Smooth muscle cell (in vitro differentiated cells): ENCODE measurements around the gene CREG1. TPM values are rescaled to one million over a fixed set of nuclear protein-coding genes. Genes with fewer than 3 reads are reported as not detected.
"Not testable (repeated sequence)": the region's sequence is repeated elsewhere in the genome, so short reads cannot be mapped to it uniquely, and the experiment has no call there.

Experiments used
- DNase-seq: peaks from one replicate; lab custom pipeline; 2025; ENCODE audit not compliant: unreplicated experiment; lab: John Stamatoyannopoulos, UW
- H2AFZ ChIP-seq: fragments of 200-600 bp; sonication (generic); 2 replicates; pipeline ENCODE4 v1.6.0; 2016; ENCODE audit warnings: antibody characterized with exemption, low read depth, mild to moderate bottlenecking
- H3F3A ChIP-seq: fragments of 200-600 bp; sonication (generic); 2 replicates; pipeline ENCODE4 v1.6.0; 2017; ENCODE audit warnings: antibody characterized with exemption, low read depth
- H3K27ac ChIP-seq: fragments of 200-600 bp; sonication (generic); 2 replicates; pipeline ENCODE4 v1.5.1; 2016; ENCODE audit warnings: low read depth, mild to moderate bottlenecking
- H3K27me3 ChIP-seq: fragments of 200-600 bp; sonication (generic); 2 replicates; pipeline ENCODE4 v1.6.1; 2016; ENCODE audit warnings: low read depth, mild to moderate bottlenecking
- H3K36me3 ChIP-seq: fragments of 200-600 bp; sonication (generic); 2 replicates; pipeline ENCODE4 v1.5.1; 2016; ENCODE audit warnings: low read depth
- H3K4me1 ChIP-seq: fragments of 200-600 bp; sonication (generic); 2 replicates; pipeline ENCODE4 v1.5.1; 2016; ENCODE audit warnings: low read depth
- H3K4me2 ChIP-seq: fragments of 200-600 bp; sonication (generic); 2 replicates; pipeline ENCODE4 v1.6.0; 2016; ENCODE audit warnings: mild to moderate bottlenecking
- H3K4me3 ChIP-seq: fragments of 200-600 bp; sonication (generic); 2 replicates; pipeline ENCODE4 v1.5.1; 2016; ENCODE audit warnings: mild to moderate bottlenecking
- H3K79me2 ChIP-seq: fragments of 200-600 bp; sonication (generic); 2 replicates; pipeline ENCODE4 v1.6.0; 2016; ENCODE audit warnings: low read depth, mild to moderate bottlenecking
- H3K9ac ChIP-seq: fragments of 200-600 bp; sonication (generic); 2 replicates; pipeline ENCODE4 v1.6.0; 2016; ENCODE audit warnings: low read depth
- H3K9me3 ChIP-seq: fragments of 200-600 bp; sonication (generic); replicated peaks from 2 replicates; pipeline ENCODE4 v1.5.1; 2016; ENCODE audit warnings: low read depth
- H4K20me1 ChIP-seq: fragments of 200-600 bp; sonication (generic); 2 replicates; pipeline ENCODE4 v1.6.0; 2016; ENCODE audit warnings: low read depth
- WGBS: methylation state at CpG from one replicate; pipeline ENCODE4 v1.1.7; 2016; ENCODE audit warnings: low lambda C conversion rate; 5-methylcytosine and 5-hydroxymethylcytosine counted together
- polyA plus RNA-seq: library from polyadenylated mRNA; unstranded; fragments of >200 nt; fragmentation: Nextera tagmentation; extraction: Ambion mirVana; gene quantifications from 2 replicates; pipeline ENCODE4 v1.2.1, GENCODE V29; 2016
- total RNA-seq: library from RNA; depleted of rRNA; stranded (reverse); fragments of >200 nt; gene quantifications from 2 replicates; pipeline ENCODE4 v1.2.3, GENCODE V29; 2014
- TF ChIP-seq, protein P1 (sequence below): fragments of 200-600 bp; sonication (generic); IDR thresholded peaks from 2 replicates; pipeline ENCODE4 v1.5.1; 2017; ENCODE audit warnings: borderline replicate concordance, mild to moderate bottlenecking, antibody characterized with exemption; ENCODE audit not compliant: insufficient read depth, poor library complexity, severe bottlenecking

The CREG1 gene
- total and polyA plus RNA-seq, 2 experiments from 2014 or later: 43.1 to 80.0 TPM

DNA sequence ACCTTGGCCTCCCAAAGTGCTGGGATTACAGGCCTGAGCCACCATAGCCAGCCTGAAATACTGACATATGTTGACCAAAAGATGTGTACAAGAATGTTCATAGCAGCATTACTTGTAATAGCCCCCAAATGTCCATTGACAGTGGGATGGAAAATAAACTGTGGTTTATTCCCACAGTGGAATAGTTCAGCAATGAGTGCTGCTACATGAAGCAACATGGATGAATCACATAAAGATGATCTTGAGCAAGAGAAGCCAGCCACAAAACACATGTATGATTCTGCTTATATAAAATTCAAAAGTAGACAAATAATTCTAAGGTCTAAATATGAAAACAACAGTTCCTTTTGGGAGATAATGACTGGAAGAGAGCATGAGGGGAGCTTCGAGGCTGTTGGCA, 9.1 kb upstream of the CREG1 start:
- Histone ChIP-seq H3K4me1 (no peaks in the 10 kb centered on the region), H3K79me2 (no peaks in the 10 kb centered on the region), H3K9ac (no peak overlapping the region), H3K27me3 (no peaks in the 10 kb centered on the region), H4K20me1 (no peaks in the 10 kb centered on the region), H3K27ac (no peak overlapping the region), H3K9me3 (no peaks in the 10 kb centered on the region), H3F3A (no peaks in the 10 kb centered on the region), H3K4me2 (no peak overlapping the region), H3K36me3 (no peaks in the 10 kb centered on the region), H3K4me3 (no peak overlapping the region), H2AFZ (no peak overlapping the region)
- TF ChIP-seq, protein P1, sequence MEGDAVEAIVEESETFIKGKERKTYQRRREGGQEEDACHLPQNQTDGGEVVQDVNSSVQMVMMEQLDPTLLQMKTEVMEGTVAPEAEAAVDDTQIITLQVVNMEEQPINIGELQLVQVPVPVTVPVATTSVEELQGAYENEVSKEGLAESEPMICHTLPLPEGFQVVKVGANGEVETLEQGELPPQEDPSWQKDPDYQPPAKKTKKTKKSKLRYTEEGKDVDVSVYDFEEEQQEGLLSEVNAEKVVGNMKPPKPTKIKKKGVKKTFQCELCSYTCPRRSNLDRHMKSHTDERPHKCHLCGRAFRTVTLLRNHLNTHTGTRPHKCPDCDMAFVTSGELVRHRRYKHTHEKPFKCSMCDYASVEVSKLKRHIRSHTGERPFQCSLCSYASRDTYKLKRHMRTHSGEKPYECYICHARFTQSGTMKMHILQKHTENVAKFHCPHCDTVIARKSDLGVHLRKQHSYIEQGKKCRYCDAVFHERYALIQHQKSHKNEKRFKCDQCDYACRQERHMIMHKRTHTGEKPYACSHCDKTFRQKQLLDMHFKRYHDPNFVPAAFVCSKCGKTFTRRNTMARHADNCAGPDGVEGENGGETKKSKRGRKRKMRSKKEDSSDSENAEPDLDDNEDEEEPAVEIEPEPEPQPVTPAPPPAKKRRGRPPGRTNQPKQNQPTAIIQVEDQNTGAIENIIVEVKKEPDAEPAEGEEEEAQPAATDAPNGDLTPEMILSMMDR: no peak
- DNase-seq: no peak
- WGBS: 93% methylated on average over 1 of the region's 1 CpG

DNA sequence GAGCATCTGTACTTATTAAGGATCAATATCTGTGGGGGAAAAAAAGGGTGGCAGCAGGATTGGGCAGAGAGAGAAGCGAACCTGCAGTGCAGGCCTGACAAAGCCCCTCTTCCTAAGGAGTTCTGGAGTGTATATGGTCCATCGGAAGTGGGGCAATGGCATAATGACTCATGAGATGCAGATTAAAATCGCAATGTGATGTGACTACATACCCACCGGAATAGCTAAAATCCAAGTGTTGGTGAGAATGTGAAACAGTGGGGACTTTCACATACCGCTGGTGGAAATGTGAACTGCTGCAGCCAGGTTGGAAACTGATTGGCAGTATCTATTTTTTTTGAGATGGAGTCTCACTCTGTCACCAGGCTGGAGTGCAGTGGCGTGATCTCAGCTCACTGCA, 8.2 kb upstream of the CREG1 start:
- Histone ChIP-seq H3K27me3 (no peaks in the 10 kb centered on the region), H2AFZ (no peak overlapping the region), H4K20me1 (no peaks in the 10 kb centered on the region), H3K4me1 (no peaks in the 10 kb centered on the region), H3K36me3 (no peaks in the 10 kb centered on the region), H3K27ac (no peak overlapping the region), H3K4me3 (no peak overlapping the region), H3K79me2 (no peaks in the 10 kb centered on the region), H3K9me3 (no peaks in the 10 kb centered on the region), H3K4me2 (no peak overlapping the region), H3F3A (no peaks in the 10 kb centered on the region), H3K9ac (no peak overlapping the region)
- WGBS: 92% methylated on average over 6 of the region's 6 CpGs
- no peak for DNase-seq
- TF ChIP-seq, protein P1: no peak

GRCh38 chr1:167555971-167556714, 2.6 kb upstream of the CREG1 start:
- Histone ChIP-seq H3K4me2 (no peak overlapping the region), H3K27me3 (no peaks in the 10 kb centered on the region), H2AFZ (no peak overlapping the region), H3K79me2 (no peaks in the 10 kb centered on the region), H3K4me3 (no peak overlapping the region), H3K9ac (no peak overlapping the region), H3K27ac (no peak overlapping the region), H4K20me1 (no peaks in the 10 kb centered on the region), H3F3A (no peaks in the 10 kb centered on the region), H3K36me3 (no peaks in the 10 kb centered on the region), H3K4me1 (peaks cover 12% of the 10 kb centered on the region), H3K9me3 (no peaks in the 10 kb centered on the region)
- 9% methylated on average over 5 of the region's 5 CpGs for WGBS
- TF ChIP-seq, protein P1: peak; percentile 86
- DNase-seq: peak; percentile 8

GRCh38 chr1:167555072-167555471, 1.5 kb upstream of the CREG1 start:
- peaks cover 12% of the 10 kb centered on the region for H3K4me1 ChIP-seq
- H3K27ac ChIP-seq, H3F3A ChIP-seq, H3K27me3 ChIP-seq, H2AFZ ChIP-seq, H3K9ac ChIP-seq, H4K20me1 ChIP-seq, H3K4me2 ChIP-seq, H3K9me3 ChIP-seq, H3K79me2 ChIP-seq, DNase-seq, H3K36me3 ChIP-seq, H3K4me3 ChIP-seq: not testable (repeated sequence)
- 88% methylated on average over 1 of the region's 1 CpG for WGBS
